PC-3 (cell line): ENCODE measurements around the gene PCDH1. TPM values are rescaled to one million over a fixed set of nuclear protein-coding genes. Genes with fewer than 3 reads are reported as not detected.

ENCODE experiments used
- ATAC-seq: fragments of 200-7000 bp; cut with Tn5 transposase; 2 replicates; pipeline ENCODE4 v1.9.1; 2020; ENCODE audit warnings: mild to moderate bottlenecking, moderate library complexity
- BruUV-seq: library from RNA; stranded (reverse); fragments of 400-500 nt; replicated peaks from 2 replicates; lab custom pipeline; 2021; lab: Mats Ljungman, UMichigan
- CTCF ChIA-PET: fragments of 300-600 bp; sonication (Branson Sonifier 250); formaldehyde crosslinking; loops from one replicate; lab custom pipeline; 2022; ENCODE audit warnings: antibody characterized with exemption; lab: Charles Lee
- POLR2A ChIA-PET: fragments of 300-600 bp; sonication (Branson Sonifier 250); formaldehyde crosslinking; loops from one replicate; lab custom pipeline; 2022; ENCODE audit warnings: antibody characterized with exemption; ENCODE audit not compliant: unreplicated experiment; lab: Charles Lee
- DNase-seq: peaks from one replicate; pipeline ENCODE4 v3.0.0-alpha.2; 2015
- H2AFZ ChIP-seq: fragments of 300-600 bp; sonication (generic); 2 replicates; pipeline ENCODE4 v1.6.0; 2016; ENCODE audit warnings: antibody characterized with exemption, low read length
- H3F3A ChIP-seq: fragments of 300-600 bp; sonication (generic); one replicate; pipeline ENCODE4 v1.6.0; 2017; ENCODE audit warnings: antibody characterized with exemption, low read length, control low read depth, mild to moderate bottlenecking; ENCODE audit not compliant: unreplicated experiment
- H3K27ac ChIP-seq: fragments of 300-600 bp; sonication (generic); 2 replicates; pipeline ENCODE4 v1.5.1; 2016; ENCODE audit warnings: mild to moderate bottlenecking, low read length
- H3K27me3 ChIP-seq: fragments of 300-600 bp; sonication (generic); 2 replicates; pipeline ENCODE4 v1.6.1; 2016; ENCODE audit warnings: low read length, mixed read lengths
- H3K36me3 ChIP-seq: fragments of 300-600 bp; sonication (generic); 2 replicates; pipeline ENCODE4 v1.6.1; 2016; ENCODE audit warnings: low read depth, mixed run types, low read length, mixed read lengths
- H3K4me1 ChIP-seq: fragments of 300-600 bp; sonication (generic); 2 replicates; pipeline ENCODE4 v1.5.1; 2016; ENCODE audit warnings: low read length; ENCODE audit not compliant: insufficient read depth
- H3K4me2 ChIP-seq: fragments of 300-600 bp; sonication (generic); 2 replicates; pipeline ENCODE4 v1.6.0; 2016; ENCODE audit warnings: low read length
- H3K4me3 ChIP-seq: fragments of 300-600 bp; sonication (generic); 2 replicates; pipeline ENCODE4 v1.5.1; 2016; ENCODE audit warnings: mild to moderate bottlenecking, low read length, mixed read lengths
- H3K79me2 ChIP-seq: fragments of 300-600 bp; sonication (generic); 2 replicates; pipeline ENCODE4 v1.6.1; 2017; ENCODE audit warnings: low read length, mixed read lengths
- H3K9ac ChIP-seq: fragments of 300-600 bp; sonication (generic); 2 replicates; pipeline ENCODE4 v1.6.0; 2016; ENCODE audit warnings: mild to moderate bottlenecking, low read length
- H3K9me2 ChIP-seq: fragments of 300-600 bp; sonication (generic); replicated peaks from 2 replicates; pipeline ENCODE4 v1.6.1; 2016; ENCODE audit warnings: mixed run types, low read length, mixed read lengths
- H3K9me3 ChIP-seq: fragments of 300-600 bp; sonication (generic); 2 replicates; pipeline ENCODE4 v1.6.1; 2016; ENCODE audit warnings: low read length, mixed read lengths
- H4K20me1 ChIP-seq: fragments of 300-600 bp; sonication (generic); 2 replicates; pipeline ENCODE4 v1.6.1; 2016; ENCODE audit warnings: low read length, mixed read lengths
- CTCF ChIP-seq: fragments of 300-600 bp; sonication (generic); conservative IDR thresholded peaks from 2 replicates; pipeline ENCODE4 v1.5.1; 2017; ENCODE audit warnings: antibody characterized with exemption, low read depth, mild to moderate bottlenecking, low read length
- EZH2 ChIP-seq: fragments of 300-600 bp; sonication (generic); IDR thresholded peaks from one replicate; pipeline ENCODE4 v1.6.1; 2017; ENCODE audit warnings: antibody characterized with exemption, mild to moderate bottlenecking, low read length; ENCODE audit not compliant: unreplicated experiment
- EZH2phosphoT487 ChIP-seq: fragments of 300-600 bp; sonication (generic); IDR thresholded peaks from 2 replicates; pipeline ENCODE4 v1.6.1; 2018; ENCODE audit warnings: mild to moderate bottlenecking, antibody characterized with exemption, low read length, borderline replicate concordance
- intact Hi-C: fragments of 100-400 bp; cut with micrococcal nuclease; formaldehyde crosslinking; loops from 2 replicates; pipeline ENCODE4 v1.9.0; 2023
- total RNA-seq: library from RNA; depleted of rRNA; stranded (reverse); fragments of >200 nt; gene quantifications from 2 replicates; pipeline ENCODE4 v1.2.3, GENCODE V29; 2014

PCDH1 gene
- total RNA-seq, 1 experiment from 2014 or later, result 55.8 TPM

- Histone ChIP-seq H3K27me3 (no peaks in the 10 kb centered on the region), H3K9ac (no peak overlapping the region), H3K4me2 (no peak overlapping the region), H3F3A (no peaks in the 10 kb centered on the region), H3K36me3 (no peaks in the 10 kb centered on the region), H3K27ac (no peak overlapping the region), H3K79me2 (no peaks in the 10 kb centered on the region), H3K4me3 (no peak overlapping the region), H2AFZ (no peak overlapping the region), H3K4me1 (no peaks in the 10 kb centered on the region), H3K9me3 (no peaks in the 10 kb centered on the region), H3K9me2 (no peaks in the 10 kb centered on the region), H4K20me1 (no peaks in the 10 kb centered on the region)
- POLR2A ChIA-PET, result no interaction called here
- CTCF ChIA-PET, result interaction anchor here (0.8 kb wide), 1 partner anchor 11 kb away, joined by 3 read pairs; no protein-coding TSS in a partner anchor
- intact Hi-C loops, result no loop called here
- TF ChIP-seq CTCF, result peak; percentile 54
- no peak for TF ChIP-seq EZH2phosphoT487
- no peak for TF ChIP-seq EZH2
- BruUV-seq, result no TSS peak
- peak; percentile 35; the same call in 1 of the 2 replicates for ATAC-seq
- peak; percentile 22 for DNase-seq
These were observed 52.2 kb downstream of the PCDH1 start for GRCh38 chr5:141825791-141826560.

GRCh38 chr5:141825241-141825671 lies 53.0 kb downstream of the PCDH1 start:
- H3K4me1 ChIP-seq, result no peaks in the 10 kb centered on the region
- H3K9me2 ChIP-seq, result no peaks in the 10 kb centered on the region
- H4K20me1 ChIP-seq, result no peaks in the 10 kb centered on the region
- no peaks in the 10 kb centered on the region for H3K9me3 ChIP-seq
- ChIA-PET CTCF (no interaction called here), POLR2A (no interaction called here)
- no peak overlapping the region for H3K27ac ChIP-seq
- no peak overlapping the region for H3K4me2 ChIP-seq
- H3K4me3 ChIP-seq, result no peak overlapping the region
- H3K27me3 ChIP-seq, result no peaks in the 10 kb centered on the region
- no peak for ATAC-seq
- intact Hi-C loops, result no loop called here
- TF ChIP-seq CTCF (no peak), EZH2 (no peak), EZH2phosphoT487 (no peak)
- no peak overlapping the region for H2AFZ ChIP-seq
- no peak for DNase-seq
- no peak overlapping the region for H3K9ac ChIP-seq
- BruUV-seq, result no TSS peak
- H3F3A ChIP-seq, result no peaks in the 10 kb centered on the region
- H3K79me2 ChIP-seq, result no peaks in the 10 kb centered on the region
- H3K36me3 ChIP-seq, result no peaks in the 10 kb centered on the region

GRCh38 chr5:141824717-141825116 lies 53.5 kb downstream of the PCDH1 start:
- ChIA-PET CTCF (no interaction called here), POLR2A (no interaction called here)
- H3F3A ChIP-seq, result no peaks in the 10 kb centered on the region
- H3K4me2 ChIP-seq, result no peak overlapping the region
- no peak for TF ChIP-seq CTCF
- no peak for TF ChIP-seq EZH2
- TF ChIP-seq EZH2phosphoT487, result no peak
- no peak overlapping the region for H2AFZ ChIP-seq
- no TSS peak for BruUV-seq
- DNase-seq (no peak), ATAC-seq (no peak)
- H3K27me3 ChIP-seq, result no peaks in the 10 kb centered on the region
- no peaks in the 10 kb centered on the region for H3K36me3 ChIP-seq
- H3K9me3 ChIP-seq, result no peaks in the 10 kb centered on the region
- no peaks in the 10 kb centered on the region for H3K79me2 ChIP-seq
- no peak overlapping the region for H3K4me3 ChIP-seq
- no peak overlapping the region for H3K27ac ChIP-seq
- H3K9ac ChIP-seq, result no peak overlapping the region
- intact Hi-C loops, result no loop called here
- H3K9me2 ChIP-seq, result no peaks in the 10 kb centered on the region
- H3K4me1 ChIP-seq, result no peaks in the 10 kb centered on the region
- H4K20me1 ChIP-seq, result no peaks in the 10 kb centered on the region
